IMR-90 (cell line): ENCODE data around the gene MSH5. TPM values are rescaled to one million over a fixed set of nuclear protein-coding genes. Genes with fewer than 3 reads are reported as not detected.

Experiments used
- ATAC-seq: fragments of 200-7000 bp; cut with Tn5 transposase; 2 replicates; pipeline ENCODE4 v1.9.1; 2020; ENCODE audit warnings: low read depth, mild to moderate bottlenecking, moderate library complexity
- BruUV-seq: library from RNA; stranded (reverse); fragments of 400-500 nt; replicated peaks from 2 replicates; lab custom pipeline; 2021; lab: Mats Ljungman, UMichigan
- CTCF ChIA-PET: fragments of 300-600 bp; formaldehyde crosslinking; extraction: SDS; loops from one replicate; lab custom pipeline; 2021; ENCODE audit warnings: antibody characterized with exemption; lab: Yijun Ruan, JAX
- POLR2A ChIA-PET: fragments of 300-600 bp; sonication (Branson Sonifier 250); formaldehyde crosslinking; loops from one replicate; lab custom pipeline; 2022; ENCODE audit warnings: antibody characterized with exemption; ENCODE audit not compliant: unreplicated experiment; lab: Charles Lee
- DNase-seq: peaks from one replicate; pipeline ENCODE4 v3.0.0; 2013
- H2AFZ ChIP-seq: replicated peaks from 2 replicates; pipeline ENCODE3; 2013; ENCODE audit warnings: low read length, mild to moderate bottlenecking; ENCODE audit not compliant: poor library complexity
- H2AK5ac ChIP-seq: 2 replicates; pipeline ENCODE4 v1.6.1; 2013; ENCODE audit warnings: low read depth, low read length, inconsistent platforms
- H2AK9ac ChIP-seq: replicated peaks from 2 replicates; pipeline ENCODE3; 2013; ENCODE audit warnings: mild to moderate bottlenecking, low read depth, low read length, moderate library complexity; ENCODE audit not compliant: poor library complexity
- H2BK120ac ChIP-seq: 2 replicates; pipeline ENCODE4 v1.6.1; 2013; ENCODE audit warnings: low read depth, low read length, inconsistent platforms
- H2BK15ac ChIP-seq: 3 replicates; pipeline ENCODE4 v1.6.1; 2013; ENCODE audit warnings: low read depth, low read length, inconsistent platforms
- H2BK20ac ChIP-seq: 2 replicates; pipeline ENCODE4 v1.6.1; 2013; ENCODE audit warnings: low read depth, mild to moderate bottlenecking, inconsistent platforms, low read length, moderate library complexity
- H2BK5ac ChIP-seq: 2 replicates; pipeline ENCODE4 v1.6.1; 2013; ENCODE audit warnings: mild to moderate bottlenecking, low read depth, low read length, inconsistent platforms; ENCODE audit not compliant: poor library complexity, severe bottlenecking
- H3K14ac ChIP-seq: replicated peaks from 2 replicates; pipeline ENCODE4 v1.6.1; 2013; ENCODE audit warnings: low read depth, low read length, inconsistent platforms
- H3K18ac ChIP-seq: 2 replicates; pipeline ENCODE4 v1.6.1; 2013; ENCODE audit warnings: low read depth, low read length, control low read depth
- H3K23ac ChIP-seq: 2 replicates; pipeline ENCODE4 v1.6.1; 2013; ENCODE audit warnings: low read depth, low read length, inconsistent platforms
- H3K27ac ChIP-seq: 2 replicates; pipeline ENCODE4 v1.5.1; 2013; ENCODE audit warnings: mild to moderate bottlenecking, control low read depth, low read length; ENCODE audit not compliant: insufficient read depth
- H3K27me3 ChIP-seq: 2 replicates; pipeline ENCODE4 v1.6.1; 2013; ENCODE audit warnings: low read length; ENCODE audit not compliant: control insufficient read depth, insufficient read depth
- H3K36me3 ChIP-seq: 2 replicates; pipeline ENCODE4 v1.6.1; 2013; ENCODE audit warnings: low read length, mixed read lengths; ENCODE audit not compliant: control insufficient read depth, insufficient read depth
- H3K4ac ChIP-seq: 2 replicates; pipeline ENCODE4 v1.6.1; 2013; ENCODE audit warnings: low read depth, low read length, inconsistent platforms
- H3K4me1 ChIP-seq: 2 replicates; pipeline ENCODE4 v1.6.1; 2013; ENCODE audit warnings: low read length, mixed read lengths; ENCODE audit not compliant: control insufficient read depth, insufficient read depth
- H3K4me2 ChIP-seq: 2 replicates; pipeline ENCODE4 v1.6.1; 2013; ENCODE audit warnings: low read depth, mild to moderate bottlenecking, control low read depth, low read length, moderate library complexity
- H3K4me3 ChIP-seq: 2 replicates; pipeline ENCODE4 v1.5.1; 2013; ENCODE audit warnings: low read depth, mild to moderate bottlenecking, control low read depth, low read length, moderate library complexity; ENCODE audit not compliant: insufficient read depth
- H3K56ac ChIP-seq: 2 replicates; pipeline ENCODE4 v1.6.1; 2013; ENCODE audit warnings: low read length, inconsistent platforms; ENCODE audit not compliant: insufficient read depth; ENCODE audit errors: extremely low read depth
- H3K79me1 ChIP-seq, 2 experiments: 2 replicates each; pipeline ENCODE4 v1.6.1; 2013; ENCODE audit warnings: low read length in 2 of 2, inconsistent platforms in 1 of 2, low read depth in 1 of 2
- H3K9ac ChIP-seq: 2 replicates; pipeline ENCODE4 v1.6.1; 2013; ENCODE audit warnings: low read depth, low read length, control low read depth
- H3K9me1 ChIP-seq: 2 replicates; pipeline ENCODE4 v1.6.1; 2013; ENCODE audit warnings: low read length, inconsistent platforms; ENCODE audit not compliant: insufficient read depth
- H3K9me3 ChIP-seq: 2 replicates; pipeline ENCODE4 v1.6.1; 2013; ENCODE audit warnings: low read length; ENCODE audit not compliant: control insufficient read depth, insufficient read depth
- H4K20me1 ChIP-seq: 2 replicates; pipeline ENCODE4 v1.6.1; 2013; ENCODE audit warnings: low read length, inconsistent platforms; ENCODE audit not compliant: insufficient read depth
- H4K5ac ChIP-seq: 2 replicates; pipeline ENCODE4 v1.6.1; 2013; ENCODE audit warnings: mild to moderate bottlenecking, low read depth, low read length, control low read depth
- H4K8ac ChIP-seq, 2 experiments: 2 replicates each; pipeline ENCODE4 v1.6.1; 2013; ENCODE audit warnings: low read depth in 2 of 2, low read length in 2 of 2, control low read depth in 1 of 2, inconsistent platforms in 1 of 2
- H4K91ac ChIP-seq: 2 replicates; pipeline ENCODE4 v1.6.1; 2013; ENCODE audit warnings: low read depth, low read length, inconsistent platforms; ENCODE audit not compliant: insufficient read depth
- CHD1 ChIP-seq: IDR thresholded peaks from 2 replicates; pipeline ENCODE4 v1.6.1; 2012; ENCODE audit warnings: low read depth, low read length, improper control_type of control experiment
- MAZ ChIP-seq: IDR thresholded peaks from 2 replicates; pipeline ENCODE4 v1.6.1; 2012; ENCODE audit warnings: low read depth, mild to moderate bottlenecking, low read length, improper control_type of control experiment, moderate library complexity, borderline replicate concordance
- MXI1 ChIP-seq: IDR thresholded peaks from 2 replicates; pipeline ENCODE4 v1.6.1; 2012; ENCODE audit warnings: low read depth, mild to moderate bottlenecking, low read length, moderate library complexity, borderline replicate concordance
- NFE2L2 ChIP-seq: fragments of 150-350 bp; IDR thresholded peaks from 2 replicates; pipeline ENCODE4 v1.6.1; 2016; ENCODE audit warnings: low read depth, mild to moderate bottlenecking, low read length
- RCOR1 ChIP-seq: IDR thresholded peaks from 2 replicates; pipeline ENCODE4 v1.6.1; 2012; ENCODE audit warnings: mild to moderate bottlenecking, low read length, improper control_type of control experiment; ENCODE audit not compliant: insufficient replicate concordance
- WGBS, 2 experiments: methylation state at CpG; one replicate each; pipeline versions ENCODE4 v1.1.5 to v1.1.7; 2013; ENCODE audit warnings: missing lambda C conversion rate in 2 of 2; ENCODE audit not compliant: insufficient read length in 1 of 2; ENCODE audit errors: extremely low coverage in 2 of 2; 5-methylcytosine and 5-hydroxymethylcytosine counted together
- dilution Hi-C: fragments of 300-500 bp; cut with HindIII; formaldehyde crosslinking; loops from one replicate; pipeline ENCODE4 v1.14.3; 2018; ENCODE audit warnings: low sequenced_read_pairs; ENCODE audit not compliant: unreplicated experiment
- in situ Hi-C: fragments of 300-500 bp; cut with MboI; formaldehyde crosslinking; loops from 3 replicates; pipeline ENCODE4 v1.14.3; 2019; ENCODE audit warnings: low sequenced_read_pairs, inconsistent platforms, mixed read lengths
- intact Hi-C: fragments of 100-400 bp; cut with micrococcal nuclease; formaldehyde crosslinking; loops from 2 replicates; pipeline ENCODE4 v1.10.0; 2022
- polyA plus RNA-seq, 3 experiments: library from polyadenylated mRNA; depleted of rRNA; stranded (reverse); fragments of >200 nt; gene quantifications; 2 replicates each; pipeline ENCODE4 v1.2.3, GENCODE V29; 2012; ENCODE audit warnings: low replicate concordance in 1 of 3
- total RNA-seq: library from RNA; depleted of rRNA; stranded (reverse); fragments of >200 nt; gene quantifications from 2 replicates; pipeline ENCODE4 v1.2.3, GENCODE V29; 2012

The MSH5 gene
- total and polyA plus RNA-seq, 2 of the 4 experiments (the other 2 are of a cell fraction): 5.6 to 15.7 TPM

DNA sequence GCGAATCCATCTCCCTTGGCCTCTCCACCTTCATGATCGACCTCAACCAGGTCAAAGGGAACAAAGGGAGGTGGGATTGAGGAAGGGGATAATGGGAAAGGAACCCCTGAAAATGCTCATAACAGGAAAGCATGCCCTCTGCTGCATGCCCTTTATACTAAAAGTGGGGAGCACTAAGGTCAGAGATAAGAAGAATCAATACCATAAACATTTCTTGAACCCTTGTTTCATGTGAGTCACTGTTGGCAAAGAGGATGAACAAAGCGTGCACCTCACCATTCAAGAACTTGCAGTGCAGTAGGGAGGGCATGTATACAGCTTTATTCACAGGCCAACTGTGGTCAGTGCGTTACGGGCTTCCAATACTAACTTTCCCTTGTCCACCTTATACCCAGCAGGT, 21.0 kb downstream of the MSH5 start:
- ATAC-seq: no peak
- H2AFZ ChIP-seq: no peak overlapping the region
- H2AK5ac ChIP-seq: no peak overlapping the region
- dilution Hi-C loops: no loop called here
- H3K4me2 ChIP-seq: no peak overlapping the region
- peaks cover 7% of the 10 kb centered on the region; the same call in 1 of the 2 replicates for H3K36me3 ChIP-seq
- H3K9ac ChIP-seq: no peak overlapping the region
- CTCF ChIA-PET: no interaction called here
- no peak overlapping the region for H2BK15ac ChIP-seq
- peaks cover 4% of the 10 kb centered on the region for H3K4me1 ChIP-seq
- no peaks in the 10 kb centered on the region for H3K79me1 ChIP-seq
- H3K9me1 ChIP-seq: peaks cover 12% of the 10 kb centered on the region
- no peaks in the 10 kb centered on the region for H3K27me3 ChIP-seq
- H3K4me3 ChIP-seq: no peak overlapping the region
- H3K56ac ChIP-seq: no peak overlapping the region
- H4K5ac ChIP-seq: no peak overlapping the region
- no peak overlapping the region for H4K91ac ChIP-seq
- TF ChIP-seq CHD1 (no peak), MXI1 (no peak), MAZ (no peak), RCOR1 (no peak), NFE2L2 (no peak)
- H4K20me1 ChIP-seq: no peaks in the 10 kb centered on the region
- no peak overlapping the region for H4K8ac ChIP-seq
- no peak overlapping the region for H2BK5ac ChIP-seq
- H3K23ac ChIP-seq: no peak overlapping the region
- H2BK120ac ChIP-seq: no peak overlapping the region
- H3K4ac ChIP-seq: no peak overlapping the region
- no TSS peak for BruUV-seq
- H3K27ac ChIP-seq: no peak overlapping the region
- intact Hi-C loops: no loop called here
- H3K9me3 ChIP-seq: no peaks in the 10 kb centered on the region
- in situ Hi-C loops: no loop called here
- H2BK20ac ChIP-seq: no peak overlapping the region
- no peak overlapping the region for H2AK9ac ChIP-seq
- no peak overlapping the region for H3K14ac ChIP-seq
- POLR2A ChIA-PET: no interaction called here
- 100% methylated on average over 1 of the region's 5 CpGs; no CpG with 5 or more reads in 1 of the 2 experiments for WGBS, 2 experiments
- H3K18ac ChIP-seq: no peak overlapping the region
- no peak for DNase-seq
